ENCODE results near the gene MGST3. TPM values are rescaled to one million over a fixed set of nuclear protein-coding genes. Genes with fewer than 3 reads are reported as not detected.
"Not testable (repeated sequence)": the region's sequence is repeated elsewhere in the genome, so short reads cannot be mapped to it uniquely, and the experiment has no call there.

Gene MGST3
- total RNA-seq, 1 donor from 2014 or later: 128 TPM

GRCh38 chr1:165680303-165680702 lies 49.3 kb downstream of the MGST3 start:
- H3K4me3 Mint-ChIP-seq (ENCODE audit: unreplicated experiment): no peak overlapping the region
- DNase-seq: no peak
- H3K27me3 Mint-ChIP-seq (ENCODE audit: unreplicated experiment): no peaks in the 10 kb centered on the region
- TF ChIP-seq CTCF (IDR thresholded peaks at IDR 0.05; ENCODE audit: partially characterized antibody, unreplicated experiment): no peak
- no peak overlapping the region for H3K27ac Mint-ChIP-seq (ENCODE audit: unreplicated experiment)
- H3K9me3 Mint-ChIP-seq (ENCODE audit: unreplicated experiment): peaks cover 2% of the 10 kb centered on the region
- H3K36me3 Mint-ChIP-seq (ENCODE audit: unreplicated experiment): peaks cover 11% of the 10 kb centered on the region
- H3K4me1 Mint-ChIP-seq (ENCODE audit: low read depth, unreplicated experiment): no peaks in the 10 kb centered on the region

- H3K27me3 Mint-ChIP-seq (ENCODE audit: unreplicated experiment); H3K27ac Mint-ChIP-seq (ENCODE audit: unreplicated experiment); H3K4me3 Mint-ChIP-seq (ENCODE audit: unreplicated experiment); DNase-seq; H3K9me3 Mint-ChIP-seq (ENCODE audit: unreplicated experiment); H3K4me1 Mint-ChIP-seq (ENCODE audit: low read depth, unreplicated experiment): not testable (repeated sequence)
- peaks cover 11% of the 10 kb centered on the region for H3K36me3 Mint-ChIP-seq (ENCODE audit: unreplicated experiment)
Measured at GRCh38 chr1:165680773-165681172, 49.7 kb downstream of the MGST3 start.

- Mint-ChIP-seq H3K27me3 (ENCODE audit: unreplicated experiment) (peaks cover 2% of the 10 kb centered on the region), H3K9me3 (ENCODE audit: unreplicated experiment) (peaks cover 2% of the 10 kb centered on the region), H3K4me1 (ENCODE audit: low read depth, unreplicated experiment) (no peaks in the 10 kb centered on the region), H3K4me3 (ENCODE audit: unreplicated experiment) (no peak overlapping the region), H3K36me3 (ENCODE audit: unreplicated experiment) (peaks cover 8% of the 10 kb centered on the region), H3K27ac (ENCODE audit: unreplicated experiment) (no peak overlapping the region)
- TF ChIP-seq CTCF (IDR thresholded peaks at IDR 0.05; ENCODE audit: partially characterized antibody, unreplicated experiment): no peak
- DNase-seq: no peak
Measured at GRCh38 chr1:165683848-165684485, 52.9 kb downstream of the MGST3 start.

GRCh38 chr1:165686121-165686970 lies 55.3 kb downstream of the MGST3 start:
- DNase-seq: no peak
- no peaks in the 10 kb centered on the region for H3K9me3 Mint-ChIP-seq (ENCODE audit: unreplicated experiment)
- H3K27ac Mint-ChIP-seq (ENCODE audit: unreplicated experiment): no peak overlapping the region
- no peaks in the 10 kb centered on the region for H3K4me1 Mint-ChIP-seq (ENCODE audit: low read depth, unreplicated experiment)
- no peak overlapping the region for H3K4me3 Mint-ChIP-seq (ENCODE audit: unreplicated experiment)
- no peak for TF ChIP-seq CTCF (IDR thresholded peaks at IDR 0.05; ENCODE audit: partially characterized antibody, unreplicated experiment)
- H3K27me3 Mint-ChIP-seq (ENCODE audit: unreplicated experiment): peaks cover 2% of the 10 kb centered on the region
- peaks cover 15% of the 10 kb centered on the region for H3K36me3 Mint-ChIP-seq (ENCODE audit: unreplicated experiment)

GRCh38 chr1:165686971-165687433 lies 56.0 kb downstream of the MGST3 start:
- no peak for DNase-seq
- no peak for TF ChIP-seq CTCF (IDR thresholded peaks at IDR 0.05; ENCODE audit: partially characterized antibody, unreplicated experiment)
- Mint-ChIP-seq H3K4me1 (ENCODE audit: low read depth, unreplicated experiment) (no peaks in the 10 kb centered on the region), H3K36me3 (ENCODE audit: unreplicated experiment) (peaks cover 15% of the 10 kb centered on the region), H3K27ac (ENCODE audit: unreplicated experiment) (no peak overlapping the region), H3K27me3 (ENCODE audit: unreplicated experiment) (peaks cover 2% of the 10 kb centered on the region), H3K4me3 (ENCODE audit: unreplicated experiment) (no peak overlapping the region), H3K9me3 (ENCODE audit: unreplicated experiment) (no peaks in the 10 kb centered on the region)
